ENCODE data around the gene TOX2. TPM values are rescaled to one million over a fixed set of nuclear protein-coding genes. Genes with fewer than 3 reads are reported as not detected.
A peak's percentile ranks its signal among the peaks of the same experiment; 100 is the strongest.

TOX2 gene
- total RNA-seq, 1 experiment from 2014 or later, result 8.4 TPM

GRCh38 chr20:43955750-43956191 lies 41.1 kb downstream of the TOX2 start:
- no peak for DNase-seq (ENCODE audit: low read depth)

GRCh38 chr20:43957392-43957791 lies 42.7 kb downstream of the TOX2 start:
- no peak for DNase-seq (ENCODE audit: low read depth)

- peak; percentile 41 for DNase-seq (ENCODE audit: low read depth)
These were observed 44.0 kb downstream of the TOX2 start for GRCh38 chr20:43958626-43959025.

- DNase-seq (ENCODE audit: low read depth), result peak; percentile 93
These were observed 44.6 kb downstream of the TOX2 start for GRCh38 chr20:43959079-43959919.

DNA sequence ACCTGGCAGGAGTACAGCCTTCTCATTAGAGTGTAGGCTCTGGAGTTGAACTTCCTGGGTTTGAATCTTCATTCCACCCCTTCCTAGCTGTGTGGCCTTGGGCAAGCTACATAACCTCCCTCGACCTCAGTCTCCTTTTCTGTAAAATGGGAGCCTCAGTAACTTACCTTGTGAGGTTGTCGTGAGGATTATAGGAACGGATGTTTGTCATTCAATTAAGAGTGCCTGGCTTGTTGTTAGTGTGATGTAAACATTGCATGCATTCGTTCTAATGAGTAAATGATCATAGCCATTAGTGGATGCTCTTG lies 45.2 kb downstream of the TOX2 start:
- DNase-seq (ENCODE audit: low read depth), result no peak

GRCh38 chr20:43960231-43960630 lies 45.6 kb downstream of the TOX2 start:
- no peak for DNase-seq (ENCODE audit: low read depth)

DNA sequence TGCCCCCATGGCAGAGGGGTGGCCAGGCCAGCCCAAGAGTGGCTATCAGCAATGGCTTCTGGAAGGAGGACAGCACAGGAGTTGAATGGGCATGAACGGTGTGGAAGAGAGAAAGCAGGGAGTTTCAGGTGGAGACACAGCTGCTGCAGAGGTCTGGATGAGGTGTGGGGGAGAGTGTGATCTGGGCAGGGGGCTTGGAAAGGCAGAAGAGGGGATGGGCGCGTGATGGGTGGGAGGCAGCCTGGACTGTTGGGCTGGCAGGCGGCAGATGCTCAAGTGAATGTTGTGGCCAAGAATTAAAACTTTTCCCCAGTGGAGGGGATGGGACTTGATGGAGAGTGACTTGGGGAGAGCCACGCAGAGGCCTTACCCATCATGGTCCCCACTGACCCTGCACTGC lies 46.5 kb downstream of the TOX2 start:
- DNase-seq (ENCODE audit: low read depth), result no peak

GRCh38 chr20:43961541-43962471 lies 47.2 kb downstream of the TOX2 start:
- no peak for DNase-seq (ENCODE audit: low read depth)

GRCh38 chr20:43962530-43962929 lies 47.9 kb downstream of the TOX2 start:
- DNase-seq (ENCODE audit: low read depth), result no peak

DNA sequence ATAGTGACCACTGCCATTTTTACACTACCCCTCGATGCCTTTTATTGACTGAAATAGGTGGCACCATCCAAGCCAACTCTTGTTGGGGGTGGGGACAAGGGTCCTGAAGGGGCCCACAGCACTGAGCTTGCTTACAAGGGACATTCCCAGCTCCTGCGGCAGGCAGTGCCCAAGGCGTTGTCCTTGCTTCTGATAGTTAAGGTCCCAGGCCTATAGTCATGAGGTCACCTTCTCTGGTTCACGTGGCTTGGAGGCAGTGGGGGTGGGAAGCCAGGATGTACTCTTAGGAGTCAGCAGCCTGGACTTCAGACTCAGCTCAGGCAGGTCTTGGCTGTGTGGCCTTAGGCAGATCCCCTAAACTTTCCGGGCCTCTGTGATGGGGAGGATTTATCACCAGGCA lies 48.6 kb downstream of the TOX2 start:
- peak; percentile 58 for DNase-seq (ENCODE audit: low read depth)

- no peak for DNase-seq (ENCODE audit: low read depth)
These were observed 49.5 kb downstream of the TOX2 start for GRCh38 chr20:43963872-43964791.

DNA sequence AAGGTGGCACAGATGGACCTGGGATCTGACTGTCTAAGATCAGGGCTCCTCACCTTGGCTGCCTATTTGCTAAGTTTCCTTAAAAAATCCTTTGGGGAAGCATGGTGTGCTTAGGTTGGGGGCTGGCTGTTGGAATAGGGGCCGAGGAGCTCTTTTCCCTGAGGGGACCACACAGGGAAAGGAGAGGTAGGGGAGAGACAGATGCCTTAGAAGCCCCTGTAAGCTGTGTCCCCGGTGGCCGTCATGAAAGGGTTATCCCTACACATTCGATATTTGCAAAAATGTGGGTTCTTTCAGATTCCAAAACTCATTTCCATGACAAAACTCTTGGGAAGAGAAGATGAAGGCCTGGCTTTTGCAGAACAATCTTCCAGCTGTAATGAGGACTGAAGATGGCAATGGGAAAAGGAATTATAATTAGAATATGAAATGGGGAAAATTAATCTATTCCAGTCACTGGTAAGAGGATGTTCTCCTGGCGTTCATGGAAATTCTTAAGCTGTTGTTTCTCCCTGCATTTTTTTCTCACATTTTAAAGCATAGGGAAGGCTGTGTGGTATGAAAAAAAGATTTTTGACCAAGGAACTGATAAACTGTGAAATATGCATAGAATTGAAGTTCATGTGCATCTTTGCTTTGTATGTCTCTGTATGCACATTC lies 53.8 kb downstream of the TOX2 start:
- no peak for DNase-seq (ENCODE audit: low read depth)

- DNase-seq (ENCODE audit: low read depth), result no peak
These were observed 54.4 kb downstream of the TOX2 start for GRCh38 chr20:43969028-43969447.

DNA sequence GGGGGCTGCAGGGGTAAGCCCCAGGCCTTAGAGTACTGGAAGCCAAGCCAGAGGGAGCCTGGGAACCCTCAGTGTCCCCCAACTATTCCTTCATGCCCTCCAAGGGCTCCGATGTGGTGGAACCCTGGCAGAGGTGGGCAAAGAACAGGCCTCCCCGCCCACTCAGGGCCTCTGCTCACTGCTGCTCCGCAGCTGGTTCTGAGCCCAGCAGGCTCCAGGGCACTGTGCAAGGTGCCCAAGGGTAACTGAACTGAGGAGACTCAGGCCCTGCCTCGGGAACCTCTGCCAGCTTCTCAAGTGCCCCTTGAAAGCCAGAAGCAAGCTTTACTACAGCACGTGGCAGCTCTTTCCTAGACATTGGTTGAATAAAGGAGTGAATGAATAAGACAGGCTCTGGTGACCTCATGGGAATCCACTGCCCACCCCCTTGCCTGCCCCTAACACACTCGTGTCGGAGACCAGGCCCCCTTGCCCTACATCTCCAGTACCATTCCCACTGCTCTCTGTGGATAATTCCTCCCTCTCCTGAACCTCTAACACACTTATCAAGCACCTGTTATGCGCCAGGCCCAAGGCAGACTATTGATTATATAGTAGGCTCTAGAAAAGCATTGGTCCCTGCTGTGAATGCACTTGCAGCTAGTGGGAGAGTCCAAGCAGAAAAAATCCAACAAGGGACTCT lies 55.0 kb downstream of the TOX2 start:
- DNase-seq (ENCODE audit: low read depth), result no peak

GRCh38 chr20:43971267-43971666 lies 56.6 kb downstream of the TOX2 start:
- no peak for DNase-seq (ENCODE audit: low read depth)

DNA sequence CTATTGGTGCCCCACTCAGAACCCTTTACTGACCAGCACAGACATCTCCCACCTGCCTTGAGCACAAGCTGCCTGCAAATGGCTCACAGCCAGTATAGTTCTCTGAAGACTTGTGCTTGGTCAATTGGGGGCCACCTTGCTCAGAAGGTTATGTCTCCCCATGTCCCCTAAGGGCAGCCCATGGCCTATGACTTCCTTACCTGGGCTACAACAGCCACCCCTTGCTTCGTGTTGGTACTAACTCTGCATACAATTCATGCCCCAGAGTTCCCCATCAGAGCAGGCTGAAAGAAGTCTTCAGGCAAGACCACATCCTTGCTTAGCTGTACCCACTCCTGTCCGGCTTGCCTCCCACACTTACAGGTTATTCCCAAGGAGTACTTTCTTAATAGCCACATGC lies 57.4 kb downstream of the TOX2 start:
- DNase-seq (ENCODE audit: low read depth), result no peak

GRCh38 chr20:43972692-43973091 lies 58.0 kb downstream of the TOX2 start:
- no peak for DNase-seq (ENCODE audit: low read depth)

GRCh38 chr20:43973231-43973630 lies 58.6 kb downstream of the TOX2 start:
- DNase-seq (ENCODE audit: low read depth), result no peak

GRCh38 chr20:43973671-43974450 lies 59.2 kb downstream of the TOX2 start:
- no peak for DNase-seq (ENCODE audit: low read depth)

DNA sequence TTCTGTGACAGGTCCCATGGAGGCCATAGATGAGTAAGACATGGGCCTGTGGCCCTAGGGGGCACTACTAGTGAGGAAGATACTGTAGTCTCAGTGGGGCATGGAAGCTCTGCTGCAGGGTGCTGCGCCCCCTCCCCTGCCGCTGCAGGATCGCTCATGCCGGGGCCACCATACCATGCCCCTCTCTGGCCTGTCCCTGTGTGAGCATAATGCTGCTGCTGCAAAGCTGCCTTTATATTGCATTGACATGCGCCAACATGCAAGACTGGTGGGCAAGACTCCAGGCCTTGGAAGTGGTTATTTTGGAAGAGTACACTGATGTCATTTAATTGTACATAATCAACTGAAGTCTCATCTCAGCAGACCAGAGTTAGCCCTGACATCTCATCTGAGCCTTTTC lies 60.0 kb downstream of the TOX2 start:
- no peak for DNase-seq (ENCODE audit: low read depth)

Data from M059J (cell line).